NAMALWA (cell line): ENCODE data around the gene TRAPPC5.

Source experiments
- DNase-seq: peaks from one replicate; pipeline ENCODE4 v3.0.0-alpha.2; 2015; ENCODE audit warnings: low spot score

TRAPPC5 gene

DNA sequence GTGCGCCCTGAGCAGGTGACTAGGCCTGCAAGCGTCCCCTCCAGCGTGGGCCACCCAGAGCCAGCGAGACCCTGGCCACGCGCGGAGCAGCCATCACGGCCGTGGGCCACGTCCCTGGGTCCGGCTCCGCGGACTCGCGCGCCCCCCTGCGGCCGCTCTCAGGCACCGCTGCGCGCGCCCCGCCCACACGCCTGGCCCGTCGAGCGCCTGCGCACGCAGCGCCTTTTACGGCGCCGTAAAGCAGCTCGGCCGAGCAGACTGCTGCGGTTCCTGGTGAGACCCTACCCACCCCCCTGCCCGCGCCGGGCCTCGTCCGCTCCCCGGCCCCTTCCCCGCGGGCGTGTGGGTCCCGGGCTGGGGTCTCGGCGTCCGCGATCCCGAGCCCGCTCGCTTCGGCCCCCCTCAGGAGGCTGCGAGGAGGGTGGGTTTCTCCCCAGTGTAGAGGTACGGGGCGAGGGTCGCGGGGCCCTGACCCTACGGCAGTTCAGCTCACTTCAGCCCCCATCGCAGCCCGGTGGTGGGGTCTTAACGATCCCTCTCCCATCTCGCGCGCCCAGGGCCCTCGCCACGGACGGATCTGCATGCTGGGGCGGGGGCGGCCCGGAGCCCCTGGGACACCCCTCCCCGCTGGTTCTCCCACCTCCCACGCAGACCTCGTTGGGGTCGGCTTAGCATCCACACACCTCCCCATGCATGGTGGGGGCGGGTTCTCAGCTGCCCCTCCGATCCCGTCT, at the start of gene TRAPPC5:
Gene TRAPPC5, plus strand, starts transcription at position 228 of the 734 bp plus-strand sequence. CDS start 1,421 bp downstream, outside the sequence.
- peak; percentile 89 for DNase-seq

GRCh38 chr19:7631577-7631976, 49.1 kb upstream of the TRAPPC5 start:
- DNase-seq: no peak

- DNase-seq: no peak
These were observed 48.1 kb upstream of the TRAPPC5 start for GRCh38 chr19:7632340-7633203.

DNA sequence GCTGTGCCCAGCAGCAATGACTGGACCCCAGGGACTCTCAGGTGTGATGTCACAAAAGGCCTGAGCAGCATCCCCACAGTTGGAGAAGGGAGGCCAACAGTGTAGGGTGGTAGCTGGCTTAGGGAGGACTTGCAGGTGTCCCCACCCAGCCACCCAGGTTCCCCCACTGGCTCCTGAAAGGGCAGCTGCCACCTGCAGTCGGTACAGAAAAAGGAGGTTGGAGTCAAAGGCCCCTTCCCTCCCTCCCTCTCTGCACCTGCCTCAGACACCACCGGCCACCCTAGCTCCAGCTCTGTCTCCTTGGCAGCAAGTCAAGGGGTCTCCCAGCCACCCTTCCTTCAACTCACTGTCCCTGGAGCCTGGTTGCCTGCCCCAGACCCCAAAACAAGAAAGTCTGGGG, 46.9 kb upstream of the TRAPPC5 start, which contains the start of gene PCP2:
Gene PCP2, minus strand, starts transcription at position 22 of the 400 bp plus-strand sequence. CDS start 262 bp downstream, outside the sequence.
- peak; percentile 38 for DNase-seq

GRCh38 chr19:7635670-7636069, 45.0 kb upstream of the TRAPPC5 start:
- DNase-seq: no peak

DNA sequence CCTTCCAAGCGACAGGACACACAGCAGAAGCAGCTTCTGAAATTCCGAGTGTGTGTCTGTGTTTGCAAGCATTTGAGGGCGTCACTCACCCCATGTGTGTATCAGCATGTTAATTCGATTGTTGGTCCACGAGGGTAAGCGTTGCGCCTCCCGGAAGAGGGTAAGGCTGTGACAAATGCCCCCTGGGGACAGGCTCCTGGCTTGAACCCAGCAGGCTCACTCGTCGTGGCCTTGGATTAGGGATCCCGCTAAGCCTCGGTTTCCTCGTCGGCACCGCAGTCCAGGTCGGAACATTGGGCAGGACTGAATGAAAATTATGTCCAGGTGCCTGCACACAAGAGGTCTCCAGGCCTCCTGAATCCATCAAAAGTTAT, 44.3 kb upstream of the TRAPPC5 start:
- no peak for DNase-seq

DNA sequence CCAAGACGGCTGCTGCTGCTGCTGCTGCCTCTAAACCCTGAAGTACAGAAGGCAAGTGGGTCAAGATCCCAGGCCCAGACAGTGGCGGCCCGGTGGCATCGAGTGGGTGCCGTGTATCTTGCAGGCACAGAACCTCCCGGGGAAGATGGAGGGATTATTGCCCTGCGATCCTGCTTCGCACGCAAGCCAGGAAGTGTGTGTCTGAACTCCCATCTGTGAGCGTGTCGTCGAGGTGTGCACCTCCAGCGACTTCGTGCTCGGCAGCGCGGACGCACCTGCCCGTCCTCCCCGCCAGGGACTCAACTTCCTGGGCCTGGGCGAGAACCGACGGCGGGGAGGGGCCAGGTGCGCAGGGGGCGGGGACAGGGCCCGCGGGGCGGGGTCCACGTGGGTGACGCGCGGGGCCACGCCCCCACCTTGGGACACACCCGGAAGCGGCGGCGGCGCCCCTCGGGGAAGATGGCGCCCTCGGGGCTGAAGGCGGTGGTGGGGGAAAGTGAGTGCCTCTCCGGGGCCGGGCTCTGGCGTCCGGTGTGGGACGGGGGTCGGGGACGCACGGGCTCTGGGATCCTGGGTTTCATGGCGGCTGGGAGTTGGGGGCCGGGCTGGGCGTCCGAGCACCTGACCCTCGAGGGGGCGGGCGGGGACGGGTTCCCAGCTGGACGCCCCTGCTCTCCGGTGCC, 43.8 kb upstream of the TRAPPC5 start, which contains the start of gene STXBP2:
Gene STXBP2, plus strand, starts transcription at position 420 of the 683 bp plus-strand sequence. Its CDS starts 40 bp downstream, at position 460.
- peak; percentile 89 for DNase-seq

- no peak for DNase-seq
These were observed 43.0 kb upstream of the TRAPPC5 start for GRCh38 chr19:7637374-7638256.

DNA sequence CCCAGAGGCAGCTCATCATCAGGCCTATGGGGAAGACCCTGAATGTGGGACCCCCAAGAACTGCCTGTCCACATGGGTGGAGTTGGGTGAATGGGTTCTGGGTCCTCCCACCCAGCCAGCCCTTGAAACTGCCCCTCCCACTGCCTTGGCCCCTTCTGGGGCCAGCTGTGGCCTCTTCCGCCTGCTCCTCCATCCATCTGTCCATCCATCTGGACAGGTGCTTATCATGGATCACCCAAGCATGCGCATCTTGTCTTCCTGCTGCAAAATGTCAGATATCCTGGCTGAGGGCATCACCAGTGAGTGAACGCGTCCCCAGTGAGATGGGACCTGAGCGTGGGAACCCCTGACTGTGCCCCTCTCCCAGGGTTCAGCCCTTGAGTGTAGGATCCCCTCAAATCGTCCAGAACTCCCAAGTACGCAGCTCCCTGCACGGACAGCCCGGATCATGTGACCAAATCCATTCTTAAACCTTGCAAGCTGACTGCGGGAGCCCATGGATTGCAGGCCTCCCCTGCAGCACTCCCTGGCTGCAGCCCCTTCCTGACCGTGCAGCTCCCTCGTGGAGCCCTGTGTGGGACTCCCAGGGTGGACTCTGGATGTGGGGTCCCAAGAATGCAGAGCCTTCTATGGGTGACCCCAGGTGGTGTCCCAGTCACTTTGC, 41.7 kb upstream of the TRAPPC5 start:
- DNase-seq: no peak

DNA sequence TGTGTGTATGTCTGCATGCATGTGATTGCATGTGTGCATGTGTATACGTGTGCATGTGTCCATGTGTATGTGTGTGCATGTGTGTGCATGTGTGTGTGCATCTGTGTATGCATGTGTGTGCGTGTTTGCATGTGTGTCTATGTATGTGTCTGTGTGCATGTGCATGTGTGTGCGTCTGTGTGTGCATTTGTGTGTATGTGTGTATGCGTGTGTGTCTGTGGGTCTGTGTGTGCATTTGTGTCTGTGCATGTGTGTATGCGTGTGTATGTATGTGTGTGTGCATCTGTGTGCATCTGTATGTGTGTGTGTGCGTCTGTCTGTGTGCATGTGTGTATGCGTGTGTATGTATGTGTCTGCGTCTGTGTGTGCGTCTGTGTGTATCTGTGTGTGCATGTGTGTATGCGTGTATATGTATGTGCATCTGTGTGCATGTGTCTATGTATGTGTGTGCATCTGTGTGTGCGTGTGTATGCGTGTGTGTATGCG, 40.7 kb upstream of the TRAPPC5 start:
- no peak for DNase-seq

DNA sequence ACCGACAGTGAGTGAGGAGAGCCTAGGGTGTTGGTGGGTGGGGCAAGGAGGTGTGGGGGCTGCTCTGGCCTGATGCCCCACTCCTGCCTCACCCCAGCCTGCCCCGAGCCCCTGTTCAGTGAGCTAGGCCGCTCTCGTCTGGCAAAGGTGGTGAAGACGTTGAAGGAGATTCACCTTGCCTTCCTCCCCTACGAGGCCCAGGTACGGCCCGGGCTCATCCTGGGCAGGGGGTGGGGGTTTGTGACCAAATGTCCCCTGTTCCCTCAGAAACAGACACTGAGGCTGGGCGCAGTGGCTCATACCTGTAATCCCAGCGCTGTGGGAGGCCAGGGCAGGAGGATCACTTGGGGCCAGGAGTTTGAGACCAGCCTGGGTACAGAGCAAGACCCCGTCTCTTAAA, 39.8 kb upstream of the TRAPPC5 start:
- no peak for DNase-seq

DNA sequence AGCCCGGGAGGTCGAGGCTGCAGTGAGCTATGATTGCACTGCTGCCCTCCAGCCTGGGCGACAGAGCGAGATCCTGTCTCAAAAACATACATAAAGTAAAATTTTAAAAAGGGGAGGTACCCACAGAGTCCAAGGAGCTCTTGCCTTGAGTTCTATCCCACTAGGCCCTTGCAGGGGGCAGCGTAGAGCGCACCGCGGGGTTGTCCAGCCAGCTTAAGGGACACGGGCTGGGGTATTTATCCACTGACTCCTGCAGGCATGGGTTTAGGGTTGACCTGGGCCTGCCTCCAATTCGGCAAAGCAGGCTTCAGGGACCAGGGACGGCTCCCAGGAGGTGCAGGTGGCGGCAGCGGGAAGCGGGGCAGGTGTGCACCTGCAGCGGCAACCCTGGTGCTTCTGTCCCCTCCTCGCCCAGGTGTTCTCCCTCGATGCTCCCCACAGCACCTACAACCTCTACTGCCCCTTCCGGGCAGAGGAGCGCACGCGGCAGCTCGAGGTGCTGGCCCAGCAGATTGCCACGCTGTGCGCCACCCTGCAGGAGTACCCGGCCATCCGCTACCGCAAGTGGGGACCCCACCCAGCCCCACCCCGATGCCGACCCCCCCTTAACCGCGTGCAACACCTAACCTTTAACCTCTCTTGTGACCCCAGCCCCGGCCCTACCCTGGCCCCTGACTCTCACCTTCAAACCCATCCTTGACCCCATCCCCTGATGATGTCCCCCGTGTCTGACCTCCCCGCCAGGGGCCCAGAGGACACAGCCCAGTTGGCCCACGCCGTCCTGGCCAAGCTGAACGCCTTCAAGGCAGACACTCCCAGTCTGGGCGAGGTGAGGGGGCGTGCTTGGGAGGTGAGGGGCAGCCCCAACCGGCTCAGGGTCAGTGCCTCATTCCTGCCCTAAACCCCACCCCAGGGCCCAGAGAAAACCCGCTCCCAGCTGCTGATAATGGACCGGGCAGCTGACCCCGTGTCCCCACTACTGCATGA, 39.0 kb upstream of the TRAPPC5 start:
- peak; percentile 55 for DNase-seq

DNA sequence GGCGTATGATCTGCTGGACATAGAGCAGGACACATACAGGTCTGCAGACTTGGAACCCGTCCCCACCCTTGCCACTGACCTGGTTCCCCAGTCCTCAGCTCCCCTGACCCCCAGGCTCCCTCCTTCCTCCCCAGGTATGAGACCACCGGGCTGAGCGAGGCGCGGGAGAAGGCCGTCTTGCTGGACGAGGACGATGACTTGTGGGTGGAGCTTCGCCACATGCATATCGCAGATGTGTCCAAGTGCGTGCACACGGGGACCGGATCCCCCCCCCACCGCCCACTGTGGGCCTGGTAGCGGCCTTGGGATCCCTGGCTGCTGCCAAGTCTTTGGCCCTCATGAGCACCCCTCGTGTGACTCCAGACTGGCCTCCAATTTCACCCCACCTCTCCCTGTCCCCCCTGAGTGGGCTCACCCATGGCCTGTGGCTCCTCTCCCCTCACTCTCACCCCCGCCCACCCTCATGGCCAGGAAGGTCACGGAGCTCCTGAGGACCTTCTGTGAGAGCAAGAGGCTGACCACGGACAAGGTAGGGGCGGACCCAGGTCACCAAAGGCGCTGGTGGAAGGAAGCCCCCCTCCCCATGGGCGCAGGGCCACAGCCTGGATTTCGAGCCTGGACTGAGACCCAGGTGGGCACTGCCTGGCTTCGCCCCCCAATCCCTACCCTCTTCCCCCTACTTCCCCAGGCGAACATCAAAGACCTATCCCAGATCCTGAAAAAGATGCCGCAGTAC, 38.2 kb upstream of the TRAPPC5 start:
- no peak for DNase-seq

DNA sequence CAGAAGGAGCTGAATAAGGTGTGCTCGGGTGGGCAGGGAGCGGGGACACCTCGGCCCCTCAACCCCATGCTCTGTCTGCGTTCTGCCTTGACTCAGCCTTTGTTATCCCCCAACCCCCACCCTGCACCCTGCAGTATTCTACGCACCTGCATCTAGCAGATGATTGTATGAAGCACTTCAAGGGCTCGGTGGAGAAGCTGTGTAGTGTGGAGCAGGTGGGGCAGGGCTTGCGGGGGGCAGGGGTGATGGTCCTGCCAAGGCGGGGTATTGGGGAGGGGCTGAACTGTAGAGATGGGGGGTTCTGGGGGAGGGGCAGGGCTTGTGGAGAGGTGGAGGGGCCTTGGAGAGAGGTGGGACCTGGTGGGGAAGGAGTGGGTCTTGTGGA, 37.6 kb upstream of the TRAPPC5 start:
- peak; percentile 44 for DNase-seq

DNA sequence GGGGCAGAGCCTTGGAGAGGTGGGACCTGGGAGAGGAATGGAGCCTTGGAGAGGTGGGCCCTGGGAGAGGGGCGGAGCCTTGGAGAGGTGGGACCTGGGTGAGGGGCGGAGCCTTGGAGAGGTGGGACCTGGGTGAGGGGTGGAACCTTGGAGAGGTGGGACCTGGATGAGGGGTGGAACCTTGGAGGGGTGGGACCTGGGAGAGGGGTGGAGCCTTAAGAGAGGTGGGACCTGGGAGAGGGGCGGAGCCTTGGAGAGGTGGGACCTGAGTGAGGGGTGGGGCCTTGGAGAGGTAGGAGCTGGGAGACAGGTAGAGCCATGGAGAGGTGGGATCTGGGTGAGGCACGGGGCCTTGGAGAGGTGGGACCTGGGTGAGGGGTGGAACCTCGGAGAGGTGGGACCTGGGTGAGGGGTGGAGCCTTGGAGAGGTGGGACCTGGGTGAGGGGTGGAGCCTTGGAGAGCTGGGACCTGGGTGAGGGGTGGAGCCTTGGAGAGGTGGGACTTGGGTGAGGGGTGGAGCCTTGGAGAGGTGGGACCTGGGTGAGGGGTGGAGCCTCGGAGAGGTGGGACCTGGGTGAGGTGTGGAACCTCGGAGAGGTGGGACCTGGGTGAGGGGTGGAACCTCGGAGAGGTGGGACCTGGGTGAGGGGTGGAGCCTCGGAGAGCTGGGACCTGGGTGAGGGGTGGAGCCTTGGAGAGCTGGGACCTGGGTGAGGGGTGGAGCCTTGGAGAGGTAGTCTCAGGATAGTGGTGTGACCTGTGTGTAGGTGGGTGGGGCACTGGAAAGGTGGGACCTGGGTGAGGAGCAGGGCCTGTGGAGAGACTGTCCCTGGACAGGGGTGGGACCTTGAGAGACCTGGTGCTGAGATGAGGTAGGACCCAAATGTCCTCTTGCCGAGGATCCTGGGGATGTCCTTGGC, 36.7 kb upstream of the TRAPPC5 start:
- DNase-seq: peak; percentile 86

GRCh38 chr19:7644550-7644877, 36.1 kb upstream of the TRAPPC5 start:
- no peak for DNase-seq

DNA sequence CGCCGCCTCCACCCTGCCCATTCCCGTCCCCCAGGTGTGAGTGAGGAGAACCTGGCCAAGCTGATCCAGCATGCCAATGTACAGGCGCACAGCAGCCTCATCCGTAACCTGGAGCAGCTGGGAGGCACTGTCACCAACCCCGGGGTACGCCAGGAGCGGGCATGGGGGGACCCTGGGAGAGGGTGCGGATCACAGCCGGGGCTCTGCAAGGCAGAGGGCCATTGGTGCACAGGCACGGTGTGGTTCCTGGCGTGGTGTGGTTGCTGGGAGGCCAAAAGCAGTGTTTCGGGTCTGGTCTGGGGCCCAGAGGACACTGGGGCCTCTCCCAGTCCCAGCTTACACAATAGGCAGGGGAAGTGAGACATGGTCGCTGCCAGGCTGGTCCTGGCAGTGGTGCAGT, 35.5 kb upstream of the TRAPPC5 start:
- DNase-seq: no peak
